ENCODE measurements around the gene LIMS4. TPM values are rescaled to one million over a fixed set of nuclear protein-coding genes. Genes with fewer than 3 reads are reported as not detected.
"Not testable (repeated sequence)": the region's sequence is repeated elsewhere in the genome, so short reads cannot be mapped to it uniquely, and the experiment has no call there.

Gene LIMS4
- total and polyA plus RNA-seq, 9 donors = 2.6 to 4.6 (median 3.2) TPM

- not testable (repeated sequence) for DNase-seq; H3K4me1 ChIP-seq (ENCODE audit: control insufficient read depth, insufficient read depth, low read length); H3K36me3 ChIP-seq (ENCODE audit: control insufficient read depth, insufficient read depth, low read length); H3K27ac ChIP-seq (ENCODE audit: low read length); H3K9me3 ChIP-seq (replicated peaks; ENCODE audit: control insufficient read depth, low read depth, low read length); H3K27me3 ChIP-seq (ENCODE audit: control insufficient read depth, insufficient read depth, low read length); H3K4me3 ChIP-seq (ENCODE audit: low read length)
- WGBS (ENCODE audit: insufficient coverage) = no CpG with 5 or more reads among the region's 36 CpGs
Measured at GRCh38 chr2:110422852-110423573, 49.6 kb downstream of the LIMS4 start.

- H3K9me3 ChIP-seq (replicated peaks; ENCODE audit: control insufficient read depth, low read depth, low read length); H3K27me3 ChIP-seq (ENCODE audit: control insufficient read depth, insufficient read depth, low read length); H3K27ac ChIP-seq (ENCODE audit: low read length); H3K36me3 ChIP-seq (ENCODE audit: control insufficient read depth, insufficient read depth, low read length); DNase-seq; H3K4me3 ChIP-seq (ENCODE audit: low read length); H3K4me1 ChIP-seq (ENCODE audit: control insufficient read depth, insufficient read depth, low read length): not testable (repeated sequence)
- no CpG with 5 or more reads among the region's 9 CpGs for WGBS (ENCODE audit: insufficient coverage)
Measured at GRCh38 chr2:110420641-110421354, 51.8 kb downstream of the LIMS4 start.

GRCh38 chr2:110407142-110407541 lies 65.5 kb downstream of the LIMS4 start:
- not testable (repeated sequence) for H3K27ac ChIP-seq (ENCODE audit: low read length); H3K27me3 ChIP-seq (ENCODE audit: control insufficient read depth, insufficient read depth, low read length); H3K4me3 ChIP-seq (ENCODE audit: low read length); DNase-seq; H3K9me3 ChIP-seq (replicated peaks; ENCODE audit: control insufficient read depth, low read depth, low read length); H3K4me1 ChIP-seq (ENCODE audit: control insufficient read depth, insufficient read depth, low read length); H3K36me3 ChIP-seq (ENCODE audit: control insufficient read depth, insufficient read depth, low read length)
- WGBS (ENCODE audit: insufficient coverage) = no CpG with 5 or more reads among the region's 1 CpG

GRCh38 chr2:110404988-110405387 lies 67.6 kb downstream of the LIMS4 start:
- DNase-seq; H3K27me3 ChIP-seq (ENCODE audit: control insufficient read depth, insufficient read depth, low read length); H3K4me1 ChIP-seq (ENCODE audit: control insufficient read depth, insufficient read depth, low read length); H3K4me3 ChIP-seq (ENCODE audit: low read length); H3K27ac ChIP-seq (ENCODE audit: low read length); H3K36me3 ChIP-seq (ENCODE audit: control insufficient read depth, insufficient read depth, low read length); H3K9me3 ChIP-seq (replicated peaks; ENCODE audit: control insufficient read depth, low read depth, low read length): not testable (repeated sequence)
- WGBS (ENCODE audit: insufficient coverage) = no CpG with 5 or more reads among the region's 2 CpGs

GRCh38 chr2:110404246-110404645 lies 68.4 kb downstream of the LIMS4 start:
- H3K36me3 ChIP-seq (ENCODE audit: control insufficient read depth, insufficient read depth, low read length); H3K27me3 ChIP-seq (ENCODE audit: control insufficient read depth, insufficient read depth, low read length); H3K4me1 ChIP-seq (ENCODE audit: control insufficient read depth, insufficient read depth, low read length); DNase-seq; H3K4me3 ChIP-seq (ENCODE audit: low read length); H3K9me3 ChIP-seq (replicated peaks; ENCODE audit: control insufficient read depth, low read depth, low read length); H3K27ac ChIP-seq (ENCODE audit: low read length): not testable (repeated sequence)
- no CpG with 5 or more reads among the region's 1 CpG for WGBS (ENCODE audit: insufficient coverage)

- H3K9me3 ChIP-seq (replicated peaks; ENCODE audit: control insufficient read depth, low read depth, low read length); H3K27me3 ChIP-seq (ENCODE audit: control insufficient read depth, insufficient read depth, low read length); H3K4me3 ChIP-seq (ENCODE audit: low read length); DNase-seq; H3K4me1 ChIP-seq (ENCODE audit: control insufficient read depth, insufficient read depth, low read length); H3K27ac ChIP-seq (ENCODE audit: low read length); H3K36me3 ChIP-seq (ENCODE audit: control insufficient read depth, insufficient read depth, low read length): not testable (repeated sequence)
- no CpG with 5 or more reads among the region's 18 CpGs for WGBS (ENCODE audit: insufficient coverage)
Measured at GRCh38 chr2:110401001-110401618, 71.5 kb downstream of the LIMS4 start.

DNA sequence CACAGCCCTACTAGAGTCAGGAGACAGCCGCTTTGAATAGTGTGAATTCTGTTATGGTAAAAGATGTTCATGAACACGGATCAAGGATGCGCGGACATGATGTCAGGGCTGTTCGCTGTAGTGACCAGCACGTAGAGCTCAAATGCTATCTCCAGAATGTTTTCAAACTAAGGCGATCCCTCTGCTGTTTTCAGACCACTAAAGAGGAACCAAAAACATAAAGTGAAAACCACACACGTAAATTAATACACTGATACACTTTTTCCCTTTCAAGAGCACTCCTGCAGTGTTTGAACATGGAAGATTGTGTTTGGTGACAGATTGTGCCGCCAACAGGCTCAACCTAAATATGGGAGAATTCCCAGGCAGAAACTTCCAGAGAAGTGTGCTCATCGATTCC lies 73.2 kb downstream of the LIMS4 start:
- no CpG with 5 or more reads among the region's 10 CpGs for WGBS (ENCODE audit: insufficient coverage)
- H3K27me3 ChIP-seq (ENCODE audit: control insufficient read depth, insufficient read depth, low read length) = not testable (repeated sequence)

DNA sequence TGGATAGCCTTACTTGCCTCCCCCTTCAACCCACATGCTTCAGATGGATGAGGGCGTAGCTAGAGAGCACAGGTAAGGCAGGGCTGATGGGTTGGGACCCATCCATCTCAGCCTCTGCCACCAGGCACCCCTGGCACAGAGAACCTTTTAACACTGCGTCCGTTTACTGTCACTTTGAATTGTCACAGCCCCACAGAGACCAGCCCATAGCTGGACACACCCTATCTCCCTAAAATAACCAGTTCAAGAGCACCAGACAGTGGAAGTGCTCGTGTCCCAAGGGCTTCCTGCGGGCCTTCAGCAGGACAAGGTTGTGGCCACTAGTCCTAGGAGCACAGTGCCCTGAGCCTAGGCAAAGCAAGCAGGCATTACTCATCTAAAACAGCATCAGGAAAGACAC lies 76.6 kb downstream of the LIMS4 start:
- not testable (repeated sequence) for H3K36me3 ChIP-seq (ENCODE audit: control insufficient read depth, insufficient read depth, low read length); DNase-seq; H3K27ac ChIP-seq (ENCODE audit: low read length); H3K9me3 ChIP-seq (replicated peaks; ENCODE audit: control insufficient read depth, low read depth, low read length); H3K27me3 ChIP-seq (ENCODE audit: control insufficient read depth, insufficient read depth, low read length); H3K4me3 ChIP-seq (ENCODE audit: low read length); H3K4me1 ChIP-seq (ENCODE audit: control insufficient read depth, insufficient read depth, low read length)
- whole genome bisulfite sequencing (ENCODE audit: insufficient coverage) = no CpG with 5 or more reads among the region's 5 CpGs

More for the DNA sequence above, 73.2 kb downstream of the LIMS4 start:
- H3K27ac ChIP-seq (ENCODE audit: low read length); H3K4me3 ChIP-seq (ENCODE audit: low read length); H3K4me1 ChIP-seq (ENCODE audit: control insufficient read depth, insufficient read depth, low read length); DNase-seq; H3K36me3 ChIP-seq (ENCODE audit: control insufficient read depth, insufficient read depth, low read length); H3K9me3 ChIP-seq (replicated peaks; ENCODE audit: control insufficient read depth, low read depth, low read length): not testable (repeated sequence)
